Measurements from ENCODE around the gene NOPCHAP1. TPM values are rescaled to one million over a fixed set of nuclear protein-coding genes. Genes with fewer than 3 reads are reported as not detected.

Gene NOPCHAP1
- total RNA-seq, 1 experiment from 2014 or later = 25.6 TPM

- intact Hi-C loops (cut with micrococcal nuclease) = no loop called here
- Histone ChIP-seq H3K4me3 (replicated peaks in 1 of 2; ENCODE audit: low read depth in 1 of 2, low read length in 2 of 2) (no peak overlapping the region), H3K36me3 (ENCODE audit: control insufficient read depth in 1 of 2, insufficient read depth in 2 of 2, low read length in 2 of 2) (no peaks in the 10 kb centered on the region), H3K9me3 (ENCODE audit: control insufficient read depth in 1 of 2, insufficient read depth in 1 of 2, low read depth in 1 of 2, low read length in 2 of 2) (no peaks in the 10 kb centered on the region), H4K20me1 (ENCODE audit: insufficient read depth) (no peaks in the 10 kb centered on the region), H3K27me3 (ENCODE audit: insufficient read depth, low read length) (no peaks in the 10 kb centered on the region), H3K9me2 (ENCODE audit: insufficient read depth) (no peaks in the 10 kb centered on the region), H3K9ac (ENCODE audit: low read length) (no peak overlapping the region), H2AFZ (ENCODE audit: low read depth, low read length, poor library complexity, severe bottlenecking) (no peak overlapping the region), H3K4me2 (ENCODE audit: low read length) (no peak overlapping the region), H3K27ac (ENCODE audit: low read depth, low read length) (no peak overlapping the region), H3K4me1 (ENCODE audit: control insufficient read depth in 1 of 2, insufficient read depth in 2 of 2, low read length in 2 of 2) (peaks cover 3 to 8% of the 10 kb centered on the region in 2 experiments; a peak in 3 of 4 replicates), H3K79me2 (ENCODE audit: insufficient read depth, low read length) (no peaks in the 10 kb centered on the region)
- DNase-seq (ENCODE audit: low read depth, low spot score) (no peak), ATAC-seq (no peak)
- ChIA-PET POLR2A (no interaction called here), RAD21 (ENCODE audit: low non-redundant PET in 1 of 2, low total read pairs in 2 of 2, uncharacterized antibody in 2 of 2, unreplicated experiment in 2 of 2) (no interaction called here), CTCF (no interaction called here)
- TF ChIP-seq ZBTB33 (IDR thresholded peaks at IDR 0.05; ENCODE audit: extremely low read depth, insufficient replicate concordance, low read length) (no peak), EZH2 (IDR thresholded peaks at IDR 0.05) (no peak), YY1 (IDR thresholded peaks at IDR 0.05; ENCODE audit: extremely low read depth, insufficient replicate concordance, low read depth, low read length) (no peak), POLR2A (IDR thresholded peaks at IDR 0.05; ENCODE audit: borderline replicate concordance, extremely low read depth, insufficient read depth, insufficient read length) (no peak), ATF3 (IDR thresholded peaks at IDR 0.05) (no peak), EZH2phosphoT487 (IDR thresholded peaks at IDR 0.05; ENCODE audit: borderline replicate concordance) (no peak), CBX3 (IDR thresholded peaks at IDR 0.05; ENCODE audit: low read depth) (no peak), POLR2AphosphoS5 (IDR thresholded peaks at IDR 0.05; ENCODE audit: low read depth, low read length) (no peak), REST (IDR thresholded peaks at IDR 0.05; ENCODE audit: low read depth) (no peak), CEBPB (IDR thresholded peaks at IDR 0.05; ENCODE audit: low read depth) (no peak), SRF (IDR thresholded peaks at IDR 0.05; ENCODE audit: low read depth) (no peak), SIN3A (IDR thresholded peaks at IDR 0.05; ENCODE audit: low read depth) (no peak), RAD21 (IDR thresholded peaks at IDR 0.05; ENCODE audit: low read depth) (no peak)
- BruUV-seq (replicated peaks) = no TSS peak
Observed at GRCh38 chr12:104939089-104939488, 47.0 kb upstream of the NOPCHAP1 start.
